HG03064 (cell line): ENCODE data around the gene CD34.

Source experiments
- ATAC-seq: cut with Tn5 transposase; IDR thresholded peaks from one replicate; pipeline ENCODE4 v1.9.1; 2021; ENCODE audit warnings: low read depth; ENCODE audit not compliant: unreplicated experiment

Gene CD34

DNA sequence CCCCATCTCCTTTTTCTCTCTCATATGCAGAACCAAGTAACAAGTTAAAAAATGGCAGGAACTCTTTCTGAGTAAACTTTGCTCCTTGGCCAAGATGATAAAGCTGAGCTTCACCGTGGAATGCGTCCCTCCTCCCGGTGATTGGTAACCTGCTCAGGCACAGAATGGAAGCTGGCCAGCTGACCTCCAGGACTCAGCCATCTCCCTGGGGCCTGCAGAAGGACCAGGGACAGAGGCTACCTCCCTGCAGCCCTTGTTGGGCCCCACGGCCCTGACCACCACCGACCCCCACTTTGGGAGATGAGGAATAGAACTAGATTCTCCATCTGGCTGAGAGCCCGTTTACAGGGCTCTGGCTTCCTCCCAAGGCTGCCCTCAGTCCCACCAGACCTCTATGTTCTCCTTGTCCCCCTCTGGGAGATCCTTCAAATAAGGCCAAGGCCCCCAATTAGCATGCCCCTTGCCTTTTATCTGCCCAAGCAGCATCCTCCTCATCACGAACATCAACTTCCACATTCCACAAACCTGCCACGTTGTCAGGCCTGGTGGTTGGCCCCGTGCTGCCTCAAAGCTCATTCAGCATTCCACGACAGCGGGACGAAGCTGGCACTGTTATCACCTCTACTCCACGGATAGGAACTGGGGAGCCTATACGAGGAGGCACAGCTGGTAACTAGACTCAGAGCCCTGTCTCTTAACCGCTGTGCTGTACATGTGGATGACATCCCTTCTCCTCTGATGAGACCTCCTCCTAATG, 74.2 kb downstream of the CD34 start:
- ATAC-seq: no peak

DNA sequence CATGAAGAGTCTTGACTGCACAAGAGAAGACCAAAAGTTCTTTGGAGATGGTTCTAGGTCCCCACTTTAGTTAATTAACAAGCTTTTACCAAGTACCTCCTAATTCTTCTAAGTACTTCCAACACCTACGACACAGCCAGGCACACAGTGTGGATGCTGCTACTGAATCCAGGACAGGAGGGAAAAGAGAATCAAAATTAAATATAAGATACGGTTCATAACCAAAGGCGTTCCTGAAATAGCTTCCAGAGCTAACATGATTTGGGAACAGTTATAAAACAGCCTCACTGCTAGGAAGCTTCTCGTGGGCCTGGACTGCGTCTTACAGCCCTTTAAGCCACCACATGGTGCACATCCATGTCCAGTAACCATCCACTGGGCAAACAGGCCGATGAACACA, 75.0 kb downstream of the CD34 start:
- no peak for ATAC-seq

- no peak for ATAC-seq
Observed at GRCh38 chr1:207833956-207834660, 76.8 kb downstream of the CD34 start.

DNA sequence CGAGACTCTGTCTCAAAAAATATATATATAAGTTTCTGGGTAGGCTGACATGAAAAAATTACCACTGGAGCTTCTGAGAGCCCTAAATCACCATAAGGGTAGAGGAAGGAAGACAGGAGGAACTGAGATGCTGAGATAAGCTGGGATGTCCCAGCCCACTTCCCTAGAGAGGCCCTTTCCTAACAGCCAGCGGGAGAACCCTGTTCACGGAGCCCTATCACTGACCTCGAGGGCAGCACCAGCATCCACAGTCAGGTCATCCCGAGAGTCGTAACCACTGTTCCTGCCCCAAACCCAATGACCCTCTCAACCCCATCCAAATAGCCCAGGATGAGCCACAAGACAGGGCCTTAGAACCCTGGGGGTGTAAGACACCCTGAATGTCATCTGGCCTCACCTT, 77.5 kb downstream of the CD34 start:
- ATAC-seq: no peak

- no peak for ATAC-seq
Observed at GRCh38 chr1:207832796-207833195, 78.1 kb downstream of the CD34 start.

DNA sequence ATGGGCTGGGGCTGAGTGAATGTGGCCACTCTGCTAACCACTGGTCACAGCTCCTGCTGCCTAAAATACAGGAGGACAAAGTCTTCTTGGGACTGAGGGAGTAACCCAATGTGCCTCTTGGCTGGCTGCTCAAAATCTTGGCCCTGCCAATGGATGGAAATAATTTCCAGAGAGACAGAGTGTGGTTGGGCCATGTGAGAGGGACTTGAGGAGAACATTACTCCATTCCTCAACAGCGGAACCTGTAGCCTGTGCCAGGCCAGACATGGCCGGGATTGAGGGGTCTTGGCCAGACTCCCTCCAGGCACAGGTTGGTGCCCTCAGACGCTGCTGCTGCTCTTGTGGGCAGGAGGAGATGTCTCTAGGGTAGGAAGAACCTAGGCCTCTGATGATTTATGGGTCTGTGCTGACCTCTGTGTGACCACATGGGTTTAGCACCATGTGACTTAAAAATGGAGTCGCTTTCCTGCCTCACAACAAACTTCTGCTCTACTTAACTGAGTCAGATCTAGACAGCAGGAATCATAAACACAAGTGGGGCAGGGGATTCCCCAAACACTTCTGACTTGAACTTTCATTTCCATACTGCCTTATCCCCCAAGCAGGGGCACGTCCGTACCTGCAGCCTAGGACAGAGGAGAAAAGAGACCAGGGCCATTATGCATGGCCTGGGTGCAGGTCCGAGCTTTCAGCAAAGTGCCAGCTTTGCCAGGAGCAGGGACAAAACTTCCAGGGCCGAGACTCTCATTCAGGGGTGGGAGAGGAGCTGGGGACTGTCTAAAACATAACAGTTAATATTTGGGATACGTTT, 79.2 kb downstream of the CD34 start:
- ATAC-seq: peak; percentile 79
